Measurements from ENCODE around the gene CADM4.

DNA sequence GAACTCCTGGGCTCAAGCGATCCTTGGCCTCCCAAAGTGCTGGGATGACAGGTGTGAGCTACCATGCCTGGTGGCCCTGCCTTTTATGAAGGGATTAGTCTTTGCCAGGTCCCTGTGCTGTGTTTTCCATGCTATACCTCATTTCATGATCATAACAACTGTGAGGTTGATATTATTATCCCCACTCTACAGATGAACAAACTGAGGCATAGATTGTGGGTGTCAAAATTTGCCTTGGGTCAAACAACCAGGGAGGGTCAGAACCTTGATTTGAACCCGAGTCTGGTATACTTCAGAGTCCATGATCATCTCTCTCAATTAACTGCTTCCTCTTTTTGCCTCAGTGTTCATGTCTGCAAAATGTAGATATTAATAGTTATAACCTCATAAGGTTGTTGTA is 57.2 kb downstream of the CADM4 start:
- TF ChIP-seq, protein P1, sequence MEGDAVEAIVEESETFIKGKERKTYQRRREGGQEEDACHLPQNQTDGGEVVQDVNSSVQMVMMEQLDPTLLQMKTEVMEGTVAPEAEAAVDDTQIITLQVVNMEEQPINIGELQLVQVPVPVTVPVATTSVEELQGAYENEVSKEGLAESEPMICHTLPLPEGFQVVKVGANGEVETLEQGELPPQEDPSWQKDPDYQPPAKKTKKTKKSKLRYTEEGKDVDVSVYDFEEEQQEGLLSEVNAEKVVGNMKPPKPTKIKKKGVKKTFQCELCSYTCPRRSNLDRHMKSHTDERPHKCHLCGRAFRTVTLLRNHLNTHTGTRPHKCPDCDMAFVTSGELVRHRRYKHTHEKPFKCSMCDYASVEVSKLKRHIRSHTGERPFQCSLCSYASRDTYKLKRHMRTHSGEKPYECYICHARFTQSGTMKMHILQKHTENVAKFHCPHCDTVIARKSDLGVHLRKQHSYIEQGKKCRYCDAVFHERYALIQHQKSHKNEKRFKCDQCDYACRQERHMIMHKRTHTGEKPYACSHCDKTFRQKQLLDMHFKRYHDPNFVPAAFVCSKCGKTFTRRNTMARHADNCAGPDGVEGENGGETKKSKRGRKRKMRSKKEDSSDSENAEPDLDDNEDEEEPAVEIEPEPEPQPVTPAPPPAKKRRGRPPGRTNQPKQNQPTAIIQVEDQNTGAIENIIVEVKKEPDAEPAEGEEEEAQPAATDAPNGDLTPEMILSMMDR (IDR thresholded peaks at IDR 0.05; ENCODE audit: low read depth, low read length, poor library complexity, severe bottlenecking): no peak
- TF ChIP-seq EZH2phosphoT487 (IDR thresholded peaks at IDR 0.05; ENCODE audit: borderline replicate concordance, low read length): no peak
